ENCODE measurements around the gene TIMP2.

The TIMP2 gene

GRCh38 chr17:78804777-78805176 is 120.4 kb downstream of the TIMP2 start:
- no peak for DNase-seq

GRCh38 chr17:78803186-78803845 is 121.9 kb downstream of the TIMP2 start:
- DNase-seq: no peak

Measured in COR-L47 (cell line).